Daoy (cell line): Measurements from ENCODE around the gene SFMBT2. TPM values are rescaled to one million over a fixed set of nuclear protein-coding genes. Genes with fewer than 3 reads are reported as not detected.

Source experiments
- DNase-seq: peaks from one replicate; pipeline ENCODE4 v3.0.0-alpha.2; 2015; ENCODE audit warnings: low read depth
- total RNA-seq: library from RNA; depleted of rRNA; stranded (reverse); fragments of >200 nt; shearing (Covaris generic); gene quantifications from 2 replicates; pipeline ENCODE4 v1.2.3, GENCODE V29; 2014

SFMBT2 gene
- total RNA-seq, 1 experiment from 2014 or later: 4.6 TPM

DNA sequence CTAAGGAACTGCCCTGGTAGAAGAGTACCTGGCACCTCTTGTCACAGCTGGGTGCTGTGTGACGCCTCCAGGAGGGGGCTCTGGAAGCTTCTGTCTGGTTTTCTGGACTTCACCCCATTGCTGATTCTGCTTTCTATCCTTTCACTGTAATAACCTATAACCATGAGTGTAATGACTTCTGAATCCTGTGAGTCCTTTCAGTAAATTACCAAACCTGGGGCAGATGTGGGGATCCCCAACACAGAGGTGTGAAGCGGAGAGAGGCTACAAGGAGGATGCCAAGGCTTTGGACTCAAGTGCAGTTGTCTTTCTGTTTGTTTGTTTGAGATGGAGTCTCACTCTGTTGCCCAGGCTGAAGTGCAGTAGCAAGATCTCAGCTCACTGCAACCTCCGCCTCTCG lies 143.7 kb downstream of the SFMBT2 start:
- DNase-seq: no peak

DNA sequence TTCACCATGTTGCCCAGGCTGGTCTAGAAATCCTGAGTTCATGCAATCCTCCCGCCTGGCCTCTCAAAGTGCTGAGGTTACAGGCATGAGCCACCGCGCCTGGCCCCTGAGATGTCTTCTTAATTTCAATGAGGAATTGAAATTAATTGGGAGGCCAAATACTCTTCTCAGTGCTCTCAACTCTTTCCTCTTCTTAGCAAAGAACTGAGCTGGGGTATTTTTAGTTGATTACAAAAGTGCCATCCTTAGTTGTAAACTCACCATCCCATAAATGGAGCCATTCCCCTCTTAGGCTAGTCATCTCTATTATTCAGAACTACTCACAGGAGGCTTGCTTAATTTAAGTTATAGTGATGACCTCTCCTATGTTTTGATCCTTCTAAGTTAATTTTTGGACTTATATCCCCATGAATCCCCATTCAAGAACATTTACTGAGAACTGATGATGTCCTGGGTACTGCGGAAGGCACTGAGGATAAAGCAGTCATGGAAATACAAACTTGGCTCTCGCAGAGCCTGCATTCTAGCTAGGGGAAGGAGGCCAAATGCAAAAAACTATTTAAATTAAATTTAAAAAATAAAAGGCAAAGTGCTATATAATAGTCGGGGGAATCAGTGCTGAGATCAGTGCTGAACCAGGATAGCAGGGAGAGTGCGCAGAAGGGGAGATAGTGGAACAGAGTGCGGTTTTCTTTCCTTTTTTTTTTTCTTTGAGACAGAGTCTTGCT lies 145.3 kb downstream of the SFMBT2 start:
- DNase-seq: no peak

DNA sequence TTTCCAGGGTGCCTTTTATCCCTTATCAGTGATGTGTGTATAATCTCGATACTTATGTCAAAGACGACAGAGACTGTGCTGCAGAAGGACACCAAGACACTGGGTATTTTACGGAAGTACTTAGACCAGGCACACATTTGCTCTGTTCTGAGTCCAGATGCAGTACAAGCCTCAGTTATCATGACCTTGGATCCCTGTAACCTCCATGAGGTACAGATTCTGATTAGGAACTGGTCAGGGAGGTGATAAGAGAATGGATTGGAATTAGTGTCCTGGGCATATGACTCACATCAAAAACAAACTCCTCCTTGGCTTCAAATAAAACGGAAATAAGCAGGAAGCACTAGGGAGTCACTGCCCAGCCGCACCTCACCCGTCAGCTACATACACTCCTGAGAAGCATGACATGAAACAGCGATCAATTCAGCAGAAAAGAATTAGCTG lies 146.5 kb downstream of the SFMBT2 start:
- DNase-seq: peak; percentile 69

DNA sequence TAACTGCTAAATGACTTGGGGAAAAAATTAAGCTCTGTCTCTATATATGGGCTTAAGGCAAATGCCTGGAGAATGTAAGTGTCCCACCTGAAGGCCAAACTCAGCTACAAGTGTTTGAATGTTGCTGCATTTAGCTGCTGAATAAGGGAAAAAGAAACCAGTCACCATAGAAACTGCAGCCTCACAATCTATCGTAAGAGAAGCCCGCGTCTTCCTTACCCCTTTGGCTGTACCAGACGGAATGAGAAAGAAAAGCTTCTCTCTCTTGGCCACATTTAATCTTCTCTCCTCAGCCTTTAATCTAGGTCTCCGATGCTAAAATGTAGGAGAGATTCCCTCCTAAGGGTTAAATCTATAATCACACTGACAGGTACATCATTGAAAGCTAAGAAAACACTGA lies 147.2 kb downstream of the SFMBT2 start:
- no peak for DNase-seq

DNA sequence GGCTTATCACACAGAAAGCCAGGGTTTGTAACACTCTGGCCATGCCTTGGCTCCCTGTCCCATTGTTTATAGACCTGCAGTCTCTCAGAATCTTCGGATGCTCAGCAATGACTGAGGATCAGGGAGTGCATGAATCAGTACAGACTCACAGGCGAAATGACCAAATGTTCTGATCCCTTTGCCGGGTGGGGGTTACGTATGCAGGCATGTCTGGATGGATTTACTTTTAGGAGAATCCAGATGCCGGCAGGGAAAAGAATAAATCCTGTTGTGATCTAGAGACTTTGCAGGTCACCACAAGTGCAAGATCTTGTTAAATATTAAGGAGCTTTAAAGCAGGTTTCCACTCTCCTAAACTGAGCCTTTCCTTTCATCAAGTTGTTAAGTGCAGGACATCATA lies 149.5 kb downstream of the SFMBT2 start:
- peak; percentile 14 for DNase-seq

DNA sequence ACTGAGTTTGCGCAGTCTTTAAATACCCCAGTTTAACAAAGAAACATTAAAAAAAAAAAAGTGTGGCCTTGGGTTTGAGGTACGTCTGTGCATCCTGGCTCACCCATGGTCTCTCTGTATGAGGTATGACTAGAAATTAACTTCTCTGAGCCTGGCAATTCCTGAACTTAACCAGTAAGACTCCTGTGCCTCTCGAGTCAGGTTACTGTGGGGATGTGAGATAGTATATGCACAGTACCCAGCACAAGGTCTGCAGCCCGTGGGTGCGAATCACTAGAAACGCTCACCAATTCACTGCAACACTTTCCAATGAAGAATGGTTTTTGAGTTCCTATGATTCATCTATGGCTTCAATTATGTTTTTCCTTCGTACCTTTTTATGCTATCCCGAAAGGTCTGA lies 149.9 kb downstream of the SFMBT2 start:
- no peak for DNase-seq

DNA sequence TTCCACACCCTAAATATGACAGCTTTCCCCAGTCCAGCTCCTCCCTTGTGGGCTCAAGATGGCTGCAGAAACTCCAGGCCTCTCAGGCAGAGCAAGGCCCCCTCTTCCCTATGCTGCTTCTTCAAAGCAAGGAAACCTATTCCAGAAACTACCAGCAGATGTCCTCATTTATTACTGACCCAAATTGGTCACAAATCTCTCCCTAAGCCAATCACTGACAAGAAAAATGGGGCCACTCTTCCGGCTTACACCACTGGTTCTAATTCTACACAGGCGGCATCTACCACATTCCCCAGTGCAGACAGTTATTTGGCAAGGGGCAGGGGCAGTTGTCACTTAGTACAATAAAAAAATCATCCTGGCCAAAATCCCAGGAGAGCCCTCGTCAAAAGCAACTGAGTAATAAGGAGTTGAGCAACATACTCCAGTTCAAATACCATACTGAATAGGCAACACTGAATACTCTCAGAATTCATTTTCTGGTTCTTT lies 150.4 kb downstream of the SFMBT2 start:
- peak; percentile 70 for DNase-seq

DNA sequence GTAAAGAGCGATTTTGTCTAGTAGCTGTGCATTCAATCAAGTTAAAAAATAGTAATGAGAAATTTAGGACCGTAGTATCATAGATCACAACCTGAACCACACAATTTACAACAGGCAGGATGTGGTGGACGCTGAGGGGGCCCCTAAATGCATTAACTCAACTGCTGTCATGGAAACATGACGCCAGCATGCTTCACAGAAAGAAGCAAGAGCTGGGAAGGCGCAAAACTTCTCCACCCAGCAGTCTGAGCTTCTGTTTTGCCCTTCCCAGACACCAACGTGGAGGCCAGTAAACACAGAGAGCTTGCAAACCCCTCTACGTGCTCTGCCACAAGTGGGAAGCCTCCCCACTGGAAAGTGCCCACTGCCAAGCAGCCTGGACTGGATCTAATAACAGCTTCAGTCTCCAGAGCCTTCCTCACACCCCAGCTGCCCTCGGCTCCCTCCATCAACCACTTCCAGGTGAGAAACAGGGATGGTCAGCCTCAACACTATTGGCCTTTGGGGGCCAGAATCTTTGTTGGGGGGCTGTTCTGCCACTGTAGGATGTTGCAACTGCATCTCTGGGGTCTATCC lies 151.8 kb downstream of the SFMBT2 start:
- DNase-seq: peak; percentile 78

DNA sequence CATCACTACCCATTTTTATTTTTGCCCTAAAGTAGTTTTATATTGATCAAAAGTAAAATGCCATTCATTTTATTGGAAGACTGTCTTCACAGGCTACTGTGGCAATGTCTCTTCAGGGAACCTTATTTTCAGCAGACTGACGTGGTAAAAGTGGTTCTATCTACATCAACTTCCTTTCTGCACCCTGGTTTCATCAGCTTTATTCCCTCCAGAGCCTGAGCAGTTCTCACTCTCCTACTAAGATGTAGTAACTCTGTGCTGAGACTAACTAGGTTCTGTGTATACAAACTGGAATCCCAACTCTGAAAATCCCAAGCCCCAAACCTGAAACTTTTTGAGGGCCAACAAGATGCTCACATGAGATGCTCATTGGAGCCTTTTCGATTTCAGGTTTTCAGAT lies 155.3 kb downstream of the SFMBT2 start:
- no peak for DNase-seq

DNA sequence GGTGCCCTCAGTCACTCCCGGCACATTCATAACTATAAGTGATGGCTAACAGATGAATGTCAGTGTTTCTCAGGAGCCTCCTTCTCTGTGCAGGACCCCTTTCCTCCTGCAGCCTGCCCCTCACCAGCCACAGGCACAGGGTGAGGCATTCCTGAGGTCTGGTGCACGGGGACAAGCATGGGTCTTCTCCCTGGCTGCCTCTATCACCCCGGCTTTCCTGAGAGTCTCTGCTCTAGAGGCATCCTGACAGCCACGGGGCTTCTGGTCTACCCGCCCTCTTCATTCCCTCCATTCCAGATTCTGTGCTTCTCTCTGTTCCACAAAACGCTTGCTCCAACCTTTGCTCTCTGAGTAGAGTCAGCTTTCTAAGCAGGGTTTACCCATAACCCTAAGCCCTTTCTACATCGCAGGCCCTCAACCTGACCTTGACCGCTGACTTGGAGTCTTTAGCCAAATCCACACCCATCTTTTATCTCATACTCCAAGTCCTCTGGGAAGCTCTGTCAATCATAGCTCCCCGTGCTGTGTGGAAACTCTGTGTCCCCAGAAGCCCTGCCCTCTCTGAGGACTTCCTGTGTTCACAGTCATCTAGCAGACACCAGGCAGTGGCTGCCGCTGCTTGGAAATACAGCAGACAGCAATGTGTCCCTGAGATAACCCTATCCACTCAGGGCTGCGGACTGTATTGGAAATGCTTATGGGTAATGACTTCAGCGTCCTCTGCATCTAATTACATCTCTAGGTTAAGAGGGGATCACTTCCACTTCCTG lies 159.0 kb downstream of the SFMBT2 start:
- DNase-seq: no peak

DNA sequence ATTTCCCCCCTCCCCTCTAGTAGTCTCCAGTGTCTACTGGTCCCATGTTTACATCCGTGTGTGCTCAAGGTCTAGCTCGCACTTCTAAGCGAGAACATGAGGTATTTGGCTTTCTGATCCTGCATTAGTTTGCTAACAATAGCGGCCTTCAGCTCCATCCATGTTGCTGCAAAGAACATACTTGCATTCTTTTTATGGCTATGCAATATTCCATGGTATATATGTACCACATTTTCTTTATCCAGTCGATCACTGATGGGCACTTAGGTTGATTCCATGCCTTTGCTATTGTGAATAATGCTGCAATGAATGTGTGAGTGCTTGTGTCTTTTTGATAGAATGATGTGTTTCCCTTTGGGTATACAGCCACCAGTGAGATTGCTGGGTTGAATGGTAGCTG lies 160.6 kb downstream of the SFMBT2 start:
- DNase-seq: no peak

DNA sequence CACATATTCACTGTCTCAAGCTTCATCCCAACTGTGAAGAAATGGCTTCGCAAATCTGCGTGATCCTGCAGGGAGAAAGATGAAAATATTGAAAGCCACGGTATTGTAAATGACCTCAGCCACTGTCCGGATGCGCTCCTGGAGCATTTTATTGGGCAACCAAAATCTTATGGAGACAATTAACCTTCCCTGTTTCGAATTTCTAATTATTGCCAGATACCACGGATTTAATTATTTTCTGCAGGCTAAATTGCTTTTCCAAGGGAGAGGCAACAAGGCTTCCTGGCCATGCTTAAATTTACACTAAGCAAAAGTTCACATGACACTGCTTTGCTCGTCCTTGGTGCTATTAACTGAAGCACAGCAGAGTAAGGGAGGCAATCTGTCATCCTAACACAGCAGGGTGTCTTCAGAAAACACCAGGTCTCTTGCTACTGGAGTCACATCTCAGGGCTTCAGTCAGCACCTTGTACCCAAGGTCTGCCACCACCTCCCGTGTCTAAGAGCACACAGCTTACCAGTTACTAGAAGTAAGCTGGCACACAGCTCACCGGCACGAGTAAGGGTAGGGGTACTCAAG lies 162.2 kb downstream of the SFMBT2 start:
- DNase-seq: no peak

DNA sequence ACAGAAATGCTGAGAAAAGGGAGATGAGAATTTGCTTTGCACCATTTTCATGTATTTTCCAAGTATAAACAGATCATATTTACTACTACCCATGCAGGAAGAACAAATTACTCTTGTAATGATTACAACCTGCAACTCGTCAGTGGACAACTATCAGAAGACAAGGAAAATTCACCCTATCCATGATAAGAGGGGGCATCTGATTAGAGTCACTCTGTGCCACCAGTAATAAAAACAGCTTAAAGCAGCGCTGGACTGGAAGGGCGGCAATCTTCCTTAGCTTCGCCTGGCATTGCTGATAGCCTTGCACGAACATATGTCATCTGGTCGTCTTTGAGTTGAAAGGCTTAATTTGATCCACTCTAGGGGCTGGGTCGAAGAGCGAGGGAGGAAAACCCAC lies 162.7 kb downstream of the SFMBT2 start:
- no peak for DNase-seq

DNA sequence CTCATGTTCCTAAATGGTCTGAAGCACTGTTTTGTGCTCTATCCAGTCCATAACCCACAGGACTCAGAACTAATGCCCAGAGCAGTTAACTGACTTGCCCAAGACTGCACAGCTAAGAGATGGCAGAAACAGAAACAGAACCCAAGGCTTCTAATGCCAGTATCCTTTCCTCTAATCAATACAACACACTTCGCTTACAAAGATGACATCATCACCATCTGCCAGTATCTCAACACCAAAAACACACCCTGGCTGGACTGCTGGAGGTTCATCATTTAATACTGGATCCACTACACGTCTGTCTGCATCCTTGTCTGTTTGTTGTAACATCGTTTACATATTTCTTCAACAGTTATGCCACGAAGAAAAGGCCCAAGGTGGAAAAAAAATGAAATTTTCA lies 165.3 kb downstream of the SFMBT2 start:
- DNase-seq: no peak

DNA sequence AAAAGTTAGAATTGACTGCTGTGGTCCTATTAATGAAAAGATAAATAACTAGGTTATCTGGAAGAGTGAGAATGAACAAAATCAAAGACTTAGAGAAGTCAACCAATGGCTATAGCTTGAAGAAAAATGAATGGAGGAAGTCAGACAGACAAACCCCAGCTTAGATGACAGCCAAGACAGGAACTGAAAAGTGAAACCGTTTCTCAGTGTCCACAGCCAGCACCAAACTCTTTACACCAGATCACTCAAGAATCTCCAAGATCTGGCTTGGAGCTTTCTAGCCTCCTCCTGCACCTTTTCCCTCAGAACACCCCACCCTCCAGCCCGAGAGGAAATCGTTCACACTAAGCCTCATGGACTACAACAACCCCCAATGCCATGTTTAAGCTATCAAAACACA lies 167.0 kb downstream of the SFMBT2 start:
- DNase-seq: no peak

DNA sequence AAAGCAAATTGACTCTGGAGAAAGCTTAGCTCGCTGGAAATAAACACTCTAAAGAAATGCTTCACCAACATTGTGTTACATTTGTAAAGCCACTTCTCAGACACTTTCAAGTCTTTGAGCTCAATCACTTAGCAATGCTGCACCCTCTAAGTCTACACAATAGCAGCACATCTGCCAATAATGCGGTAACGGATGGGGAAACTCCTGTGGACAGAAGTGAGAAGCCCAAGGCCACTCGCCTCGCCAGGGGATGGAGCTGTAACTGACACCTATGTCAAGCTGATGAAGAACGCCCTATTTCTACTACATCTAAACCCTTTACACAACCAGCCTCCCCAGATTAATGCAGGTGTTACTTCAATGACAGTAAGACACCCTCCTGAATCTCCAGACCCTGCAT lies 167.7 kb downstream of the SFMBT2 start:
- no peak for DNase-seq

DNA sequence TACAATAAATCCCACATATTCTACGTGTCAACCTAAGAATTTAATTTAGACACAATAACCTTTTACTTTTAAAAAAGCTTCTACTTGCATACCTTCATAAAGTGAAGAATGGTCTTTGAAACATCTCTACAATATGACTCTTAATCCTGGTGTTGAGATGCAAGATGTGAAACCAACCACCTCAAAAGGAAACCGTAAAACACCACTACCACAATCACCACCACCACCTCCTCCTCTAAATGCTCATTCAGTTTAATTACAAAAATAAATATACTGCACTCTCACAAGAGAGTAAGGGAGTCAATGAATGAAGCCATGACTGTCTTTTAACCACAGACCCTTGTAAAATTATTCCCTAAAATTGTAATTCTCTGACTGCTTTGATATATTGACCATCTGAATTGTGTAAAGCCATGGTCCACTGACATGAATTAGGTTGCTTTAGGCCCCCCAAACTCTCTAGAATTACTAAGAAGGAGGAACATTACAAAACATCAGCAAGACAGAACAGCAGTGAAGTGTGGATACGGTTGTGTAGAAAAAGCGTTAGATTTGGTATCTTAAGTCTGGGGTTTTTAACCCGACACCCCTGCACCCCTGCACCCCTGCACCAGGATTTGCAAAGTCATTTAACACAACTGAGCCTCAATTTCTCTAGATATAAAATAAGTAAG lies 171.4 kb downstream of the SFMBT2 start:
- DNase-seq: no peak

DNA sequence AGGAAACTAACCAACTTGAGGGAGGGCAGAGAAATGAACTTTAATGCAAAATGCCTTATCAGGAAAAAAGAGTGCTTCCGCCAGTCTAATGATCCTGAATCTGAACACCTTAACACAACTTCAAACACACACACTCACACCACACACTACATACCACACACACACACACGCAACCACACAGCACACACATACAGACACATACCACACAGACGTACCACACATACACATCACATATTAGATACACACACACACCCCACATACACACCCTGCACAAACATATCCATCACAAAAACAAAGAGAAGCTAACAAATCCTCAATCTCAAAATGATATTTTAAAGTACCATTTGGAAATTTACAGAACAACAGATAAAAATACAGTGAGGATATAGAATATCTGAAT lies 175.5 kb downstream of the SFMBT2 start:
- no peak for DNase-seq

DNA sequence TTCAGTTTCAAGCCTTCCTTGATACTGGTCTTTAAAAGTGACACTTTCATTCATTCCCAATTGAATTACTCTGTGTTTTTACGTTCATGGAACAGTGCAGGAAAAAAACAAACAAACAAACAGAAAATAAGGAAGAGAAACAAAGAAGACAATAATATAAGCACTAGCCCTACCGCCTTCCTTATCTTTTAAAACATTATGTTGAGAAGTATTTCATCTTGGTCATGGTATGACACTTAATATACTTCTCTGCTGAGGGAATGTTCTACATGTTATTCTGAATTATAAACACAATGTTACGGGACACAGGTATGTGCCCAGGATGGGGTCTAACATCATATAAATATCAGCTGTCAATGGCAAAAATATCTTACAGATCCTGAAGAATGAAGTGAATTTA lies 176.7 kb downstream of the SFMBT2 start:
- DNase-seq: no peak

DNA sequence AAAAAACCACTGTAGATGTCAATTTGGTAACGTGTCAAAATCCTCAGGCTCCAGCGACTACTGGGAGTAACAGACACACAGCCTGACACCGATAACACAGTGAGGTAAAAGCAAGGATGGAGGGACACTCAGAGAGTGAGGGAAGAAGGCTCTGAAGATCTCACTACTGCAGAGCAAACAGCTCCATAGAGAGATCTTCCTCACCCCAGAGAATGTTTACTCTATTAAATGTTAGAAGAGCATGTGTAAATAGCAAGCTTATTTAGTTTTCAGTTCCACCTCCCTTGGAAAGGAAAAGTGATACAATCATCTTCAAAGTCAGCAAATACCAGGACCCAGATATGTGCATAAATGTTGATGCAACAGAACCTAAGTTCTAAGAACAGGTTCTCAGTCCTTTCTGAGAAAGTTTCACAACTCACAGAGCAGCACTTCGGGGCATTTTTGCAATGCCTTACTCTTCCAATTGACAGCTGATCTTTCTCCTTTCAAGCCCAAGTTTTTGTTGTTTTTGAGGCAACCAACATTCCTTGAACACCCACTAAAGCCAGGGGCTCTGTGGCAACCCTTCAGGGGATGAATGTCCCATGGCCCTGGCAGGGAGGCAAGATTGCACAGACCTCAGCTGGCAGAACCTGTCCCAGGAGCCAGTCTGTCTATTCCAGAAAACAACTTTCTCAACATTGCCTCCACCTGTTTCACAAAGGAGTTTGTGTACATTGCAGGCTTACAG lies 177.4 kb downstream of the SFMBT2 start:
- no peak for DNase-seq
